NCI-H2107 treated with DMSO at 0.1 percent for 48 hours (cell line): ENCODE measurements around the gene PCDHGC4.

Experiments used
- DNase-seq: peaks from one replicate; lab custom pipeline; 2025; ENCODE audit not compliant: unreplicated experiment; lab: John Stamatoyannopoulos, UW

Gene PCDHGC4

GRCh38 chr5:141484641-141485311 lies at the start of gene PCDHGC4:
TSS of gene PCDHGC4 (plus strand) at chr5:141485030. CDS start at chr5:141485174, 144 bp downstream.
- no peak for DNase-seq

- no peak for DNase-seq
Measured at GRCh38 chr5:141437221-141437620, 47.6 kb upstream of the PCDHGC4 start.

- DNase-seq: no peak
Measured at GRCh38 chr5:141439411-141440141, 45.3 kb upstream of the PCDHGC4 start.

DNA sequence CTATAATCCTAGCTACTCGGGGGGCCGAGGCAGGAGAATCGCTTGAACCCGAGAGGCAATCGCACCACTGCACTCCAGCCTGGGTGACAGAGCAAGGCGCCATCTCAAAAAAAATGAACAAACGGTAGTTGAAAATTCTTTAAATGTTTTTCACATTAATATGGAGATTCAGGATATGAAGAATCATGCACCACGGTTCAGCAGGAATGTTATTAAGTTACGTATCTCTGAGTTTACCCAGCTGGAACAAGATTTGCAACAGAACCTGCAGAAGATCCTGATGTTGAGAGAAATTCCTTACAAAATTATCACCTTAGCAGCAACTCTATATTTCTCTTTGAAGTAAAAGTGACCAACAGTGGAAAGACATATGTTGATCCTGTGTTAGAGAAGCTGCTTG lies 44.5 kb upstream of the PCDHGC4 start:
- no peak for DNase-seq

- no peak for DNase-seq
Measured at GRCh38 chr5:141441571-141442170, 43.2 kb upstream of the PCDHGC4 start.

GRCh38 chr5:141465351-141465750 lies 19.5 kb upstream of the PCDHGC4 start:
- no peak for DNase-seq

- peak; percentile 51 for DNase-seq
Measured at GRCh38 chr5:141475625-141476131, 9.2 kb upstream of the PCDHGC4 start, which contains the start of gene PCDHGC3. TSS of gene PCDHGC3 (plus strand) at chr5:141475966. CDS start at chr5:141476117, 151 bp downstream.

GRCh38 chr5:141476132-141476911 lies 8.5 kb upstream of the PCDHGC4 start:
- DNase-seq: no peak

DNA sequence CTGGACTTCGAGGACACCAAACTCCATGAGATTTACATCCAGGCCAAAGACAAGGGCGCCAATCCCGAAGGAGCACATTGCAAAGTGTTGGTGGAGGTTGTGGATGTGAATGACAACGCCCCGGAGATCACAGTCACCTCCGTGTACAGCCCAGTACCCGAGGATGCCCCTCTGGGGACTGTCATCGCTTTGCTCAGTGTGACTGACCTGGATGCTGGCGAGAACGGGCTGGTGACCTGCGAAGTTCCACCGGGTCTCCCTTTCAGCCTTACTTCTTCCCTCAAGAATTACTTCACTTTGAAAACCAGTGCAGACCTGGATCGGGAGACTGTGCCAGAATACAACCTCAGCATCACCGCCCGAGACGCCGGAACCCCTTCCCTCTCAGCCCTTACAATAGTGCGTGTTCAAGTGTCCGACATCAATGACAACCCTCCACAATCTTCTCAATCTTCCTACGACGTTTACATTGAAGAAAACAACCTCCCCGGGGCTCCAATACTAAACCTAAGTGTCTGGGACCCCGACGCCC lies 7.7 kb upstream of the PCDHGC4 start:
- DNase-seq: no peak

DNA sequence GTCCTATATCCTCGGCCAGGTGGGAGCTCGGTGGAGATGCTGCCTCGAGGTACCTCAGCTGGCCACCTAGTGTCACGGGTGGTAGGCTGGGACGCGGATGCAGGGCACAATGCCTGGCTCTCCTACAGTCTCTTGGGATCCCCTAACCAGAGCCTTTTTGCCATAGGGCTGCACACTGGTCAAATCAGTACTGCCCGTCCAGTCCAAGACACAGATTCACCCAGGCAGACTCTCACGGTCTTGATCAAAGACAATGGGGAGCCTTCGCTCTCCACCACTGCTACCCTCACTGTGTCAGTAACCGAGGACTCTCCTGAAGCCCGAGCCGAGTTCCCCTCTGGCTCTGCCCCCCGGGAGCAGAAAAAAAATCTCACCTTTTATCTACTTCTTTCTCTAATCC lies 7.0 kb upstream of the PCDHGC4 start:
- DNase-seq: no peak

DNA sequence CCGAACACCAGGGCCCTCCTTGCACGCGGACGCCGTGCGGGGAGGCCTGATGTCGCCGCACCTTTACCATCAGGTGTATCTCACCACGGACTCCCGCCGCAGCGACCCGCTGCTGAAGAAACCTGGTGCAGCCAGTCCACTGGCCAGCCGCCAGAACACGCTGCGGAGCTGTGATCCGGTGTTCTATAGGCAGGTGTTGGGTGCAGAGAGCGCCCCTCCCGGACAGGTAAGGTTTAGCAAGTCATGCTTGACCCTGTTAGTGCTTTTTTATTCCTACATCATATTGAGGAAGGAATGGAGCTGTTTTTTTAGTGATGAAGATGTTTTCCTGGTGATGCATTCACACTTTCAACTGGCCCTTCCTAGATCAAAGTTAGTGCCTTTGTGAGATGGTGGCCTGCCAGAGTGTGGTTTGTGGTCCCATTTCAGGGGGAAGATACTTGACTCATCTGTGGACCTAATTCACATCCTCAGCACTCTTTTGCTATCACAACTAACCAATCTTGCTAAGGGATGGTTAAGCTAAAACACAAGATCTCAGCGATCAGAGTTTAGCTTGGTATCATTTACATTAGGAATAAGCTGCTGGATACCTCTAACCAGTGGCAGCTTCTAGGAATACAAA lies 6.4 kb upstream of the PCDHGC4 start:
- DNase-seq: no peak

- DNase-seq: no peak
Measured at GRCh38 chr5:141479776-141480175, 5.1 kb upstream of the PCDHGC4 start.

DNA sequence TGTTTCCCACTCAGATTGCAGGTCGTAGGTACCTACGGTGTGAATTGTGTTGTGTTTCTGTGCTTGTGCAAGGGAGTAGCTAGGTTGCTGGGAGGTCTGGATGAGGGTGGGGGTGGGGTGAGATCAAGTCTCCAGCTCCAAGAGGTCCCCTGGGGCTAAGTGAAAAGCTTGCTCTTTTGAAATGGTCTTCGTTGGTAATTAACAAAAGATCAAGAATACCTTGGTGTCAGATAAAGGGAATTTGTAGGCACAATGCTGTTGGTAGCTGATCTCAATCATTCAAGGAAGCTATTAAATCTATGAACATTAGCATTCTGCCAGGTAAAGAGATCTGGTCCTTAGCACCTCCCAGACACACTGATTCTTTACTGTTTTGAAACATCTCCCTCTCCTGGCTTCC lies 928 bp upstream of the PCDHGC4 start:
- no peak for DNase-seq

- DNase-seq: peak; percentile 31
Measured at GRCh38 chr5:141484310-141484640, 555 bp upstream of the PCDHGC4 start.

DNA sequence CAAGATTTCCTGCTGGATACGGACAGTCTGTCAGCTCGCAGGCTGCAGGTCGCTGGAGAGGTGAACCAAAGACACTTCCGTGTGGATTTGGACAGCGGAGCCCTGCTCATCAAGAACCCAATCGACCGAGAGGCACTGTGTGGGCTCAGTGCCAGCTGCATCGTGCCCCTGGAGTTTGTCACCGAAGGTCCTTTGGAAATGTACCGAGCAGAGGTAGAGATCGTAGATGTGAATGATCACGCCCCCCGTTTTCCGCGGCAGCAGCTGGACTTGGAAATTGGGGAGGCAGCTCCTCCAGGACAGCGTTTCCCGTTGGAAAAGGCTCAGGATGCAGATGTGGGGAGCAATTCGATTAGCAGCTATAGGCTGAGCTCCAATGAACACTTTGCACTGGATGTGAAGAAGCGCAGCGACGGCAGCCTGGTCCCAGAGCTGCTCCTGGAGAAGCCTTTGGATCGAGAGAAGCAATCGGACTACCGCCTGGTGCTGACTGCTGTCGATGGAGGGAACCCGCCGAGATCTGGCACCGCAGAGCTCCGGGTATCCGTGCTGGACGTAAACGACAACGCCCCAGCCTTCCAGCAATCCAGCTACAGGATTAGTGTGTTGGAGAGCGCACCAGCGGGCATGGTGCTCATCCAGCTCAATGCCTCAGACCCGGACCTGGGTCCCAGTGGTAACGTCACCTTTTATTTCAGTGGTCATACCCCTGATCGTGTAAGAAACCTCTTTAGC lies 658 bp downstream of the PCDHGC4 start:
- DNase-seq: no peak

DNA sequence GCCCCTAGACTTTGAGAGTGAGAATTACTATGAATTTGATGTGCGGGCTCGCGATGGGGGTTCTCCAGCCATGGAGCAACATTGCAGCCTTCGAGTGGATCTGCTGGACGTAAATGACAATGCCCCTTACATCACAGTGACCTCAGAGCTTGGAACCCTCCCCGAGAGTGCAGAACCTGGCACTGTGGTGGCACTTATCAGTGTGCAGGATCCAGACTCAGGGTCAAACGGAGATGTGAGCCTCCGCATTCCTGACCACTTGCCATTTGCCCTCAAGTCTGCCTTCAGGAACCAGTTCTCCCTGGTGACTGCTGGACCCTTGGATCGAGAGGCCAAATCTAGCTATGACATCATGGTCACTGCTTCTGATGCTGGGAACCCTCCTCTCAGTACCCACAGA lies 1.3 kb downstream of the PCDHGC4 start:
- no peak for DNase-seq

- DNase-seq: no peak
Measured at GRCh38 chr5:141487131-141487530, 2.3 kb downstream of the PCDHGC4 start.

GRCh38 chr5:141488591-141489561 lies 4.0 kb downstream of the PCDHGC4 start, which contains the start of gene PCDHGC5:
TSS of gene PCDHGC5 (plus strand) at chr5:141489081. CDS start at chr5:141489241, 160 bp downstream.
- DNase-seq: peak; percentile 34

DNA sequence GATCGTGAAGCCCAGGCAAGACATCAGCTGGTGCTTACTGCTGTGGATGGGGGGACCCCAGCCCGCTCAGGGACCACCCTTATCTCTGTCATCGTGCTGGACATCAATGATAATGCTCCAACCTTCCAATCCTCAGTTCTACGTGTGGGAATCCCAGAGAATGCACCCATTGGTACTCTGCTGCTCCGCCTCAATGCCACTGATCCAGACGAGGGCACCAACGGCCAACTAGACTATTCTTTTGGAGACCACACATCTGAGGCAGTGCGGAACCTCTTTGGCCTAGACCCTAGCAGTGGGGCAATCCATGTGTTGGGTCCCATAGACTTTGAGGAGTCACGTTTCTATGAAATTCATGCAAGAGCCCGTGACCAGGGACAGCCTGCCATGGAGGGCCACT lies 5.0 kb downstream of the PCDHGC4 start:
- no peak for DNase-seq
